PC-3 (cell line): ENCODE measurements around the gene KCNQ1OT1. TPM values are rescaled to one million over a fixed set of nuclear protein-coding genes. Genes with fewer than 3 reads are reported as not detected.

Source experiments
- ATAC-seq: fragments of 200-7000 bp; cut with Tn5 transposase; 2 replicates; pipeline ENCODE4 v1.9.1; 2020; ENCODE audit warnings: mild to moderate bottlenecking, moderate library complexity
- BruUV-seq: library from RNA; stranded (reverse); fragments of 400-500 nt; replicated peaks from 2 replicates; lab custom pipeline; 2021; lab: Mats Ljungman, UMichigan
- CTCF ChIA-PET: fragments of 300-600 bp; sonication (Branson Sonifier 250); formaldehyde crosslinking; loops from one replicate; lab custom pipeline; 2022; ENCODE audit warnings: antibody characterized with exemption; lab: Charles Lee
- POLR2A ChIA-PET: fragments of 300-600 bp; sonication (Branson Sonifier 250); formaldehyde crosslinking; loops from one replicate; lab custom pipeline; 2022; ENCODE audit warnings: antibody characterized with exemption; ENCODE audit not compliant: unreplicated experiment; lab: Charles Lee
- DNase-seq: peaks from one replicate; pipeline ENCODE4 v3.0.0-alpha.2; 2015
- H2AFZ ChIP-seq: fragments of 300-600 bp; sonication (generic); 2 replicates; pipeline ENCODE4 v1.6.0; 2016; ENCODE audit warnings: antibody characterized with exemption, low read length
- H3F3A ChIP-seq: fragments of 300-600 bp; sonication (generic); one replicate; pipeline ENCODE4 v1.6.0; 2017; ENCODE audit warnings: antibody characterized with exemption, low read length, control low read depth, mild to moderate bottlenecking; ENCODE audit not compliant: unreplicated experiment
- H3K27ac ChIP-seq: fragments of 300-600 bp; sonication (generic); 2 replicates; pipeline ENCODE4 v1.5.1; 2016; ENCODE audit warnings: mild to moderate bottlenecking, low read length
- H3K27me3 ChIP-seq: fragments of 300-600 bp; sonication (generic); 2 replicates; pipeline ENCODE4 v1.6.1; 2016; ENCODE audit warnings: low read length, mixed read lengths
- H3K36me3 ChIP-seq: fragments of 300-600 bp; sonication (generic); 2 replicates; pipeline ENCODE4 v1.6.1; 2016; ENCODE audit warnings: low read depth, mixed run types, low read length, mixed read lengths
- H3K4me1 ChIP-seq: fragments of 300-600 bp; sonication (generic); 2 replicates; pipeline ENCODE4 v1.5.1; 2016; ENCODE audit warnings: low read length; ENCODE audit not compliant: insufficient read depth
- H3K4me2 ChIP-seq: fragments of 300-600 bp; sonication (generic); 2 replicates; pipeline ENCODE4 v1.6.0; 2016; ENCODE audit warnings: low read length
- H3K4me3 ChIP-seq: fragments of 300-600 bp; sonication (generic); 2 replicates; pipeline ENCODE4 v1.5.1; 2016; ENCODE audit warnings: mild to moderate bottlenecking, low read length, mixed read lengths
- H3K79me2 ChIP-seq: fragments of 300-600 bp; sonication (generic); 2 replicates; pipeline ENCODE4 v1.6.1; 2017; ENCODE audit warnings: low read length, mixed read lengths
- H3K9ac ChIP-seq: fragments of 300-600 bp; sonication (generic); 2 replicates; pipeline ENCODE4 v1.6.0; 2016; ENCODE audit warnings: mild to moderate bottlenecking, low read length
- H3K9me2 ChIP-seq: fragments of 300-600 bp; sonication (generic); replicated peaks from 2 replicates; pipeline ENCODE4 v1.6.1; 2016; ENCODE audit warnings: mixed run types, low read length, mixed read lengths
- H3K9me3 ChIP-seq: fragments of 300-600 bp; sonication (generic); 2 replicates; pipeline ENCODE4 v1.6.1; 2016; ENCODE audit warnings: low read length, mixed read lengths
- H4K20me1 ChIP-seq: fragments of 300-600 bp; sonication (generic); 2 replicates; pipeline ENCODE4 v1.6.1; 2016; ENCODE audit warnings: low read length, mixed read lengths
- EZH2 ChIP-seq: fragments of 300-600 bp; sonication (generic); IDR thresholded peaks from one replicate; pipeline ENCODE4 v1.6.1; 2017; ENCODE audit warnings: antibody characterized with exemption, mild to moderate bottlenecking, low read length; ENCODE audit not compliant: unreplicated experiment
- EZH2phosphoT487 ChIP-seq: fragments of 300-600 bp; sonication (generic); IDR thresholded peaks from 2 replicates; pipeline ENCODE4 v1.6.1; 2018; ENCODE audit warnings: mild to moderate bottlenecking, antibody characterized with exemption, low read length, borderline replicate concordance
- intact Hi-C: fragments of 100-400 bp; cut with micrococcal nuclease; formaldehyde crosslinking; loops from 2 replicates; pipeline ENCODE4 v1.9.0; 2023
- total RNA-seq: library from RNA; depleted of rRNA; stranded (reverse); fragments of >200 nt; gene quantifications from 2 replicates; pipeline ENCODE4 v1.2.3, GENCODE V29; 2014
- TF ChIP-seq, protein P1 (sequence below): fragments of 300-600 bp; sonication (generic); conservative IDR thresholded peaks from 2 replicates; pipeline ENCODE4 v1.5.1; 2017; ENCODE audit warnings: antibody characterized with exemption, low read depth, mild to moderate bottlenecking, low read length

KCNQ1OT1 gene
- total RNA-seq, 1 experiment from 2014 or later, result 1.5 TPM

GRCh38 chr11:2699185-2699530, 636 bp downstream of the KCNQ1OT1 start:
- TF ChIP-seq, protein P1, sequence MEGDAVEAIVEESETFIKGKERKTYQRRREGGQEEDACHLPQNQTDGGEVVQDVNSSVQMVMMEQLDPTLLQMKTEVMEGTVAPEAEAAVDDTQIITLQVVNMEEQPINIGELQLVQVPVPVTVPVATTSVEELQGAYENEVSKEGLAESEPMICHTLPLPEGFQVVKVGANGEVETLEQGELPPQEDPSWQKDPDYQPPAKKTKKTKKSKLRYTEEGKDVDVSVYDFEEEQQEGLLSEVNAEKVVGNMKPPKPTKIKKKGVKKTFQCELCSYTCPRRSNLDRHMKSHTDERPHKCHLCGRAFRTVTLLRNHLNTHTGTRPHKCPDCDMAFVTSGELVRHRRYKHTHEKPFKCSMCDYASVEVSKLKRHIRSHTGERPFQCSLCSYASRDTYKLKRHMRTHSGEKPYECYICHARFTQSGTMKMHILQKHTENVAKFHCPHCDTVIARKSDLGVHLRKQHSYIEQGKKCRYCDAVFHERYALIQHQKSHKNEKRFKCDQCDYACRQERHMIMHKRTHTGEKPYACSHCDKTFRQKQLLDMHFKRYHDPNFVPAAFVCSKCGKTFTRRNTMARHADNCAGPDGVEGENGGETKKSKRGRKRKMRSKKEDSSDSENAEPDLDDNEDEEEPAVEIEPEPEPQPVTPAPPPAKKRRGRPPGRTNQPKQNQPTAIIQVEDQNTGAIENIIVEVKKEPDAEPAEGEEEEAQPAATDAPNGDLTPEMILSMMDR, result no peak
- TF ChIP-seq EZH2phosphoT487, result no peak
- TF ChIP-seq EZH2, result no peak
- ATAC-seq (peak; percentile 27), DNase-seq (peak; percentile 11)
- ChIA-PET POLR2A (no interaction called here), CTCF (no interaction called here)
- H3K9me3 ChIP-seq, result no peaks in the 10 kb centered on the region
- H3K4me3 ChIP-seq, result peak overlapping the region; percentile 94
- peaks cover 39% of the 10 kb centered on the region for H4K20me1 ChIP-seq
- H3K4me1 ChIP-seq, result peaks cover 13% of the 10 kb centered on the region; the same call in 1 of the 2 replicates
- no peaks in the 10 kb centered on the region for H3K27me3 ChIP-seq
- intact Hi-C loops, result loop anchor here (5.0 kb wide), 1 partner anchor 167 kb away; no protein-coding TSS in a partner anchor
- H3K9me2 ChIP-seq, result no peaks in the 10 kb centered on the region
- peak overlapping the region; percentile 89 for H3K4me2 ChIP-seq
- no peaks in the 10 kb centered on the region for H3K36me3 ChIP-seq
- no TSS peak for BruUV-seq
- H3K79me2 ChIP-seq, result peaks cover 56% of the 10 kb centered on the region
- H3F3A ChIP-seq, result no peaks in the 10 kb centered on the region
- no peak overlapping the region for H3K27ac ChIP-seq
- peak overlapping the region; percentile 87 for H3K9ac ChIP-seq
- no peak overlapping the region for H2AFZ ChIP-seq

GRCh38 chr11:2698386-2699184, 1.2 kb downstream of the KCNQ1OT1 start:
- POLR2A ChIA-PET, result no interaction called here
- TSS peak; percentile 42 for BruUV-seq
- H3K27ac ChIP-seq, result no peak overlapping the region

More at GRCh38 chr11:2698386-2699184, 1.2 kb downstream of the KCNQ1OT1 start:
- Histone ChIP-seq H3K9me3 (no peaks in the 10 kb centered on the region), H3K9ac (peak overlapping the region; percentile 87), H3K4me1 (peaks cover 13% of the 10 kb centered on the region; the same call in 1 of the 2 replicates), H4K20me1 (peaks cover 39% of the 10 kb centered on the region), H2AFZ (no peak overlapping the region), H3K27me3 (no peaks in the 10 kb centered on the region), H3K79me2 (peaks cover 62% of the 10 kb centered on the region), H3K4me2 (peak overlapping the region; percentile 89), H3K9me2 (no peaks in the 10 kb centered on the region), H3F3A (no peaks in the 10 kb centered on the region), H3K4me3 (peak overlapping the region; percentile 94), H3K36me3 (no peaks in the 10 kb centered on the region)
- peak; percentile 11 for DNase-seq
- intact Hi-C loops, result loop anchor here (5.0 kb wide), 1 partner anchor 166 kb away; no protein-coding TSS in a partner anchor
- TF ChIP-seq, protein P1, result no peak
- no peak for TF ChIP-seq EZH2phosphoT487
- no peak for TF ChIP-seq EZH2
- CTCF ChIA-PET, result no interaction called here
- no peak for ATAC-seq
